Activated naive CD4-positive, alpha-beta T cell treated with Interleukin-2 at 50 U/mL for 16 hours (primary cell): ENCODE measurements around the gene CLEC2B.
"Not testable (repeated sequence)": the region's sequence is repeated elsewhere in the genome, so short reads cannot be mapped to it uniquely, and the experiment has no call there.

Experiments used
- DNase-seq: peaks from one replicate; pipeline ENCODE4 v3.0.0-alpha.2; 2020

Gene CLEC2B

DNA sequence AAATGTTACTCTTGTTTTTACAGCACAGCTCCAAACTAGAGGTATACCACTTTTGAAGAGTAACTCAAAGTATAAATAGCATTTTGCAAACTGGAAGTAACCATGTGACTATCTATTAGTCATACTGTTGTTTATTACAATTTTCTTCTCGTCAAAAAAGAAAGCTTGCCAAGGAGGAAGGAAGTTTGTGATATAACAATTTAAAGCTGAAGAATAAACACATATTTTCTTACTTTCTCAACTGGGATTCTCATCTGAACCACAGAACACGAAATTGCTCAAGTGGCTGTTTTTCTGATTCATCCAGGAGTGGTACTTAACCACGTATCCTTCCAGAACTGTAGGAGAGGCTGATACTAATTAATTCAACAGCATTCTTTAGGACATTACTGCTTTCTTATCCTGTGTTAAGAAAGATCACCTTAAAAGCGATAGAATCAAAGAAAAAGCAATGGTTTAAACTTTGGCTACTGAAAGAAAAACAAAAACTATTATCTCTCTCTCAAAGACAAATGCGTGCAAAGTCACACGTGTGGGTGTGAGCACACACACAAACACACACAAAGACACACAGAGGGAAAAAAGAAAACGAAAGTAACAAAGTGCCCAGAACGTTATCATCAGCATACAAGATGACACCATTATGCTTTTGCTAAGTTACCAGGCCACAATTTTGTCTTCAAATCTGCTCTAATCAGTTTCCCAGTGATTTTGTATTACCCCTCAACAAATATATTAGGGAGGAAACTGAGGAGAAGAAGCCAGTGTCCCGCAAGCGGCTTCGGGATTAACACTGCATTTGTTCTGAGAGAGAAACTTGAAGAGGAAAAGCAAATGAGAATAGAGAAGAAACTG, at the start of gene CLEC2B:
TSS of gene CLEC2B (minus strand) at position 48 of the 855 bp plus-strand sequence.
- peak; percentile 14 for DNase-seq

DNA sequence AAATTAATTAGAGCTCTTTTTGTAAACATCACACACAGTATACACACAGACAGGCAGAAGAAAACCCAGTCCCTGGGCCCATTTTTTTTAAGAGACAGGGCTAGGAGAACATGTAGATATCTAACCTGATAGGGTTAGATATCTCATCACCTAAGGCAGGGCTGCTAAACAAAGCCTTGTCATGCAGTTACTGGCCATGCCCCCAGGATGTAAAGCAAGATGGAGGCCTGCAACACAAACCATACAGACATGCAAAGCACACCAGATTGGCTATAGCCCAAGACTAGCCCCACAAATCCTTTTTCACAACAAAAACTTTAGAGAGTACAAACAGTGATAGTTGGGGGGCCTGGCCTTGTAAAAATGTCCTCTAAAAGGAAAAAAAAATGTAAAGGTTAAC, 42.6 kb upstream of the CLEC2B start:
- DNase-seq = no peak

DNA sequence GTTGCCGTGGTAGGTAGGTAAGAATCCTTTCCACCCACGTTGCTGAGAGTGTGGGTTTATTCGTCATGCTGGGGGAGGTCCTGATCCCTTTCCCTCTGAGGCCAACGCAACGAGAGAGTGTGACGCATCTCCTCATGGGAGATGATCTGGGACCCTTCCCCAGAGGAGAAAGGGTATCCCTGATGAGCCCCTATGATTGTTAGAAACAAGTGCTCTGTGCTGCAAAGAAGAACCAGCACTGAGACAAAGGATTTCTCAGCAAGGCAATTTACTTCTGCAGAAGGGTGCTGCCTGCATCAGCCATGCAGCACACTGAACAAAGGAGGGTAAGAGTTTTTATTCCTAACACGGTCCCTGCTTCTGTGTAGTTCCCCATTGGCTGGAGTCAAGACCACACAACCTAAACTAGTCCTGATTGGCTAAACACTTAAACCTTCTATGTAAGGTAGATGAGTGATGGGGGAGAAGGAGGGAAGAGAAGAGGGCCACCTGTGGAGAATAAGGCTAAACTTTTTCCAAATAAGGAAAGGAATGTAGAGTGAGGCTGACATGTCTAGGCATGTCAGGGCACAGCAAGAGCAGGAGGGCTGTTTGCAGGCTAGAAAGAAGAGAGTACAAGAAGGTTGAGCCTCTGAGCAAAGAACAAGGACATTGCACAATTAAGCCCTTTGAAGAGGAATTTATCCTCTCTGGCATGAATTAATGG, 41.7 kb upstream of the CLEC2B start:
- no peak for DNase-seq

DNA sequence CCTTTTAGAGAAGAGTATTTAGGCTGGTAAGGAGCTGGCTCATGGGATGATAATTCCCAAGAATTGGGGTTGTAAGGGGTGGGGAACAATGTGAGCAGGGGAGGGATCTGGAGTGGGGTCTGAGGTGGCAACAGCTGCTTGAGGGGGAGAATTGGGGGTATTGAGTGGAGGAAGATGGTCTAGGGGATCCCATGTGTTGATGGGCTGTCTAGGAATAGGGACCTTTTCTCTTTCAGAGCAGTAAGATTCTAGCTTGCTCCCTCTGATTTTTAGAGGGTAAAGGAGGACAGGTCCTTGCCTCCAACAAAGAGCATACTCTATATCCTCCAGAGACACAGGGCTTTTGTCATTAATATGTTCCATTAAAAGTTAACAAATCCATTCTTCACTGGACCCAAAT, 40.6 kb upstream of the CLEC2B start:
- DNase-seq = no peak

DNA sequence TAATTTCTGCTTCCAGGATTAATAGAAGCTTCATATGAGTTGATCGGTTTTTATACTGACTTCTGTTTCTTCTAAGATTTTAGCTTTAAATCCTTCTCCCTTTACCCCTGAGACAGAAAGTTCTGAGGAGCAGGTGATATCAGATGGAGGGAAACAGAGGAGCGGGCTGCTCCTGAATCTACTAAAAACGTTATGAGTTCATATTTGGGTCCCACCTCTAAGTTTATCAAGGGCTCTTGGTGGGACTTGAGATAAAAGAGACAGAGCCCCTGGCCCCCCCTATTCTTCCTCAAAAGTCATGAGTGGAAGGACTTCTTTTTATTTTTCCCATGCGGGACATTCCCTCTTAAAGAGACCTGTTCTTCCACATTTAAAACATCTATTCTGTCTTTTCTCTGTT, 39.2 kb upstream of the CLEC2B start:
- DNase-seq = no peak

DNA sequence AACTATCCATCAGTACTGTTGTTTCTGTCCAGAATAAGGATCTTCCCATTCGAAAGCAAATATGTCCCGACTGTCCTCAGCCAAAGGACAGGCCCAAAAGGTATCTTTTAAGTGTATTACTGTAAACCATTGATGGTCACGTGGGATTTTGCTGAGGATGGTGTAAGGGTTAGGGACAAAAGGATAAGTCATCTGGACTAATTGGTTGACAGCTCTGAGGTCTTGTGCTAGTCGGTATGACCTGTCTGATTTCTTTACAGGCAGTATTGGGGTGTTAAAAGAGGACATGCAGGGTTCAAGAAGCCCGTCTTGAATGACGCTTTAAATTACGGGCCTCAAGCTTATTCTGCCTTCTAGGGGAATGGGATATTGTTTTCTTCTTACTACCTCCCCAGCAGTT, 38.6 kb upstream of the CLEC2B start:
- no peak for DNase-seq

DNA sequence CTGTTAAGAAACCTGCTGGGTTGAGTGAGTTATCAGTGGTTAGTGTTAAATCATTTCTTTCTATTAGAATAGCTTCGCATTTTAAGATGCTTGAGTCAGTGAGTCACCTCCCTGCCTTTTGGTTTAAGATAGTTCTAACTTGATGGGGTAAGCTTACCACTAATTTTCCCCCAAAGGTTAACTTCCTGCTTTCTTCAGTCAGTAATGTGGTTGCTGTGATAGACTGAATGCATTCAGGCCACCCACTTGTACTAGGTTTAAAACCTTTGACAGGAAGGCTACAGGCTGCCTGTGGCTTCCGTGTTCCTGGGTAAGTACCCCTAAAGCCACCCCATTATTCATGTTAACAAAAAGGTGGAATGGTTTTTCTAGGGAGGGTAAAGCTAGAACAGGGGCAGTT, 37.7 kb upstream of the CLEC2B start:
- peak; percentile 25 for DNase-seq

DNA sequence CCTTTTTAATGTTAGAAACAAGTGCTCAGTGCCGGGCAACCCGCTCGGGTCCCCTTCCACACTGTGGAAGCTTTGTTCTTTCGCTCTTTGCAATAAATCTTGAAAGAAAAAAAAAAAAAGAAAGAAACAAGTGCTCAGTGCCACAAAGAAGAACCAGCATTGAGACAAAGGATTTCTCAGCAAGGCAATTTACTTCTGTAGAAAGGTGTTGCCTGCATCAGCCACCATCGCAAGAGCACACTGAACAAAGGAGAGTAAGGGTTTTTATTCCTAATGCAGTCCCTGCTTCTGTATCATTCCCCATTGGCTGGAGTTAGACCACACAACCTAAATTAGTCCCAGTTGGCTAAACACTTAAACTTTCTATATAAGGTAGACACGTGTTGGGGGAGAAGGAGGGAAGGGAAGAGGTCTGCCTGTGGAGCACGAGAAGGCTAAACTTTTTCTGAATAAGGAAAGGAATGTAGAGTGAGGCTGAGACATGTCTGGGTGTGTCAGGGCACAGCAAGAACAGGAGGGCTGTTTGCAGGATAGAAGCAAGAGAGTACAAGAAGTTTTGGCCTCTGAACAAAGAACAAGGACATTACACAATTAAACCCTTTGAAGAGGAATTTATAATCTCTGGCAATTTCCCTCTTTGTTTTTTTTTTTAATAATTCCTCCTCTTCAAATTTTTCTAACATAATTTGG, 33.5 kb upstream of the CLEC2B start:
- no peak for DNase-seq

DNA sequence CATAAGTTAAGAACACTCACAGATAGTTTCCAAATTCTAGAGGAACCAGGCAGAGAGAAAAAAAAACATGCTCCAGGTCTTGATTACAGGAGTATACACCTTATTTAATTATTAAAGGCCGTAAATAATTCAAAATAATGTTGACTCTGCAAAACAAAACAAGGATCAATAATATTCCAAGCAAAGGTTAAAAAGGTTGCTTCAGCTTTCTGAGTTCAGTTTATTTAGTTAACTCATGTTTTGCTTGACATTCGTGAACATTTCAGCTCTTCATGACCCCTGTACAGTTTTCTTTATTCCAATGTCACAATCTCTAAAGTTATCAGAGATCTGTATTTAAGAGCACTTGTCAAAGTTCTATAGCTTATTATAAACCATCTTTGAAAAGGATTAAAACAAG, 31.8 kb upstream of the CLEC2B start:
- DNase-seq = no peak

DNA sequence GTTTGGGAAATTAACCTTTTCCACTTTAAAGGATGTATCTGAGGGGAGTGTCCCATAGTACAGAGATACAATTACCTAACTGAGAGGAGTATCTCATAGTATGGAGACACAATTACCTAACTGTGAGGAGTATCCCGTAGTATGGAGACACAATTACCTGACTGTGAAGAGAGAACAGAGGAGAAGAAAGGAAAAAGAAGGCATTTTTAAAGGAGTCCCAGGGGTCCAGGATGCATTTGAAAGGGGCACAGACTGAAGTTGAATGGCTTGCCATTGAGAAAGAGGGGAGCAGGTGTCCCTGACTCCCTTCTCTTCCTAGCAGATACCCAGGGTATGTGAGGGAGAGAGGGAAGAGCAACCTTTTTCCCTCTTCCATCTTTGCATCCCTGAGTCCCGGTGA, 30.1 kb upstream of the CLEC2B start:
- DNase-seq = no peak

DNA sequence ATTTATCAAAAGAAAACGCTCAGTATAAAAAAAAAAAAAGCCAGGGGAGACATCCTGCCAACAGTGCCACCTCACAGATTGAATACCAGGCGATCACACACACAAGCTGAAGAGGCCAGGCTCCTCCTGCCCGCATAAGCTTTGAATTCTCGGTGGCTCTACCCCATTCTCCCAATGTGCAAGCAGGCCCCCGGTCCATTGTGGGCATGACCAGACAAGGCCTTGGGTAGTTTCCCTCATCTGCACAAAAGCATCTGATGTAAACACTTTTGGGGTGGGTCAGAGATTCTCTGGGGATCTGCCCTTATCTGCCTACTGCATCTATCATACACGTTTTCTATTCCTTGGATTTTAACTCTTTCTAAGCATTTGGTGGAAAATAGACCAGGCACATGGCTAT, 28.4 kb upstream of the CLEC2B start:
- DNase-seq = no peak

DNA sequence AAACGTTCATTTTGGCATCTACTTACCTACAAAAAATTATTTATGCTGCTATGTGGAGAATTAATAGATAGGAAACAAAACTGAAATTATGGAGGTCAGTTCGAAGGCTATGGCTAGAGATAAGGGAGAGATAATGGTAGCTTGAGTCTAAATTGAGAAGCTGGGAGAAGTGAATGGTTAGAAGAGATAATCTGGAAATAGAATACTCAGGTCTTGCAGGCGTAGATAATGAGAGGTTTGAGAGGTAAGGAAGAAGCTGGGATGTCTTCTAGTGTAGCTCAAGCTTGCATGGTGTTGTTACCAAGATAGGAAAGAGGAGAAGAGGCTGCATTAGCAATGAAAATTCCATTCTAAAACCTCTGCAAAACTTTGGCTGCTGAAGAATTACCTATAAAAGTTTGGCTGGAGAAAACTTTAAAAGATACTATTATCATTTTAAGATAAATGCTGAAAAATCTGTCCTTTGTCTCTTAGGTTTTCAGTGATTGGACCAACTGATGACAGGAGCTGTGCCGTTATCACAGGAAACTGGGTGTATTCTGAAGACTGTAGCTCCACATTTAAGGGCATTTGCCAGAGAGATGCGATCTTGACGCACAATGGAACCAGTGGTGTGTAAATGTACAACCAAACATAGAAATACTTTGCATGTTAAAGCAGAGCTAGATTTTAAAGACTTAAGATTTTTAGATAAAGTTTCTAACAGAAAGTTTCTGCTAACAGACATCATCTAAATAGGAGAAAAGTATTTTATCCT, 26.2 kb upstream of the CLEC2B start:
- no peak for DNase-seq

DNA sequence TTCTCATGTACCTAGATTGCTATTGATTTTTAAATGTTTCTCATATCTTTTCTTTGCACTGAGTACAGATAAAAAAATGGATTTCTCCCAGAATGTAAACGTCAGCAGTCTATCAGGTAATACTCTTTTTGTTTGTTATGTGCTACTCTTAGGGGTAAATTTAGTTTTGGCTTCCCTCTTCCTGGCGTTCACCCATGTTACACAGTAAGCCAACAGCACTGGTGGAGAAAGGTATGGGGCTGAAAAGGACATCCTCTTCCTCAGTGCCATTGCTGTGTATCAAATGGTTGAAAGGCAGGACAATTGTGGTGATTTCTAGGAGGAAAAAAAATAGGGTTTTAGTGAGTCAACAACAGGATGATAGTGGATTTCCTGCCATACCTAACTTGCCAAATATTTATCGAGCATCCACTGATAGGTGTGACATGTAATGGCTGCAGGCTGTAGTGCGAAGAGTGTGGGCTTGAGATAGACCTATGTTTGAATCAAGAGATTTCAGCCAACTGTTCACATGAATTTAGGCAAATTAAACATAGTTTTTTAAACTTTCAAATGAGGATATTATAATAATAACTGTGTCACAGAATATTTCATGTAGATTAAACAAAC, 19.6 kb upstream of the CLEC2B start:
- DNase-seq = no peak

DNA sequence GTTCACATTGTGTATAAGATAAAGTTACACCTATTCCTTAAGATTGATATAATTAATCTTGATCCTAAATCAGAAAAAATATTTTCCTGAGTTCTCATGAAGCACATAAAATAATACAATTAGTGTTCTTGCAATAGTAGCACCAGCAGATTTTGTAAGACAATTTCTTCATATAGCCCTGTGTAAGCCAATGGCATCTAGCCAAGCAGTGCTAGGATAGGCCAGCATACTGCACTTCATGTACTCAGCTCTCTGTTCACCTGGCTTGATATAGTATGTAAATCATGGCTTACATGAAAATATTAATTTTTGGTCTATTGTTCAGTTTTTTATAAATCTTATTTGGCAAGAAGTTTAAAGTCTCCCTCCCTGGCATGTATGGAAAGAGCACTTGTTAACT, 14.0 kb upstream of the CLEC2B start:
- no peak for DNase-seq

DNA sequence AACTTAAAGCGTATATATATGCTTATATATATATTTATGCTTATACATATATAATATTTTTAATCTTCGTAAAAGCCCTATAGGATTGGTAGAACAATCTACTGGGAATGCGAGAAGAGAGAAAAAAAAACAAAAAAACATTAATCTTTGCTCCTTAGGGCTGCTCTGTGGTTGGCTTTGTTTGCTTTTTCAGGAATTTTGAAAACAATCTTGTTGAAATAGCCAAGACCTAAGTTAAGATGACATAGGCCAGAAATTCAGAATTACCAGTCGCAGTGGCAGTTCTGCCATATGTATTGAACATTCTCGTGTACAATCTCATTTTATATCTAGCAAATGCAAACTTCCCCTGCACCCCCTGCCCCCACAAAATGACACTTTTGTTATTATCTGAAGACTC, 12.8 kb upstream of the CLEC2B start:
- DNase-seq = no peak

DNA sequence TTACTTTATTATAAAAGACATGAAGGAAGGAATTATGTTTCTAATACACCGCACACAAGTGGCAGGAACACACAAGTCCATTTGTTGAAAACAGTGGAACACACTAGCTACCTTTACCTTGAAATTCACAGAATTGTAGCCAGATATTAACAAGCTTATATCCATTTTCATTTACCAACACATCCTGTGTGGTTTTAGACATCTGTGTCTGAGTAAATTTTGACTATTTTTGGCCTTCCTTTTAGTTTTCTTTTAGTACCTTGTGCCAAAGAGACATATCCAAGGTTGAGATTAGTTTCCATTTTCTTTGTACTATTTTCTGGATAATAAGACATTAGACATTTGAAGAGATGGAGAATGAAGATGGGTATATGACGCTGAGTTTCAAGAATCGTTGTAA, 12.1 kb upstream of the CLEC2B start, which contains the start of gene KLRF2:
TSS of gene KLRF2 (plus strand) at position 244 of the 400 bp plus-strand sequence. CDS start at position 351, 107 bp downstream.
- DNase-seq = no peak

DNA sequence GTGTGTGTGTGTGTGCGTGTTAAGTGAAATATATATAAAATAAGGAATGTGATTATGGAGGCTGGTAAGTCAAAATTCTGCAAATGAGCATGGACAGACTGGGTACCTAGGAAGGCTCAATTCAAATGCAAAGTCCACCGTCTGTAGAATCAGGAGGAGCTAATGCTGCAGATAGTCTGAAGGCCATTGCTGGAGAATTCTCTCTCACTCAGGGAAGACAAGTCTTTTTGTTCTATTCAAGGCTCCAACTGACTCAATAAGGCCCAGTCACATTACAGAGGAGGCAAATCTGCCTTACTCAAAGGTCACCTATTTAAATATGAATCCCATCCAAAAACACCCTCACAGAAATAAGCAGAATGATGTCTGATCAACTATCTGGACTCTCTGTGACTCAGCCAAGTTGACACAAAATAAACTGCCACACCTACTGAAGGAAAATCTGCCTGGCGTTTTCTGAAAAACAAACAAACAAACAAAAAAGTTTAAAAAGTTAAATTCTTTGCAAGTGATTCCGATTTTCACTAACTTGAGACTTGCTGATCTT, 11.5 kb upstream of the CLEC2B start:
- no peak for DNase-seq

DNA sequence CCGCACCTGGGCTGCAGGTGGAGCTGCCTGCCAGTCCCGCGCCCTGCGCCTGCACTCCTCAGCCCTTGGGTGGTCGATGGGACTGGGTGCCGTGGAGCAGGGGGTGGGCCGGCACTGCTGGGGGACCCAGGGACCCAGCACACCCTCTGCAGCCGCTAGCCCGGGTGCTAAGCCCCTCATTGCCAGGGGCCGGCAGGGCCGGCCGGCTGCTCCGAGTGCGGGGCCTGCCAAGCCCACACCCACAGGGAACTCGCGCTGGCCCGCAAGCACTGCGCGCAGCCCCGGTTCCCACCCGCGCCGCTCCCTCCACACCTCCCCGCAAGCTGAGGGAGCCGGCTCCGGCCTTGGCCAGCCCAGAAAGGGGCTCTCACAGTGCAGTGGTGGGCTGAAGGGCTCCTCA, 7.0 kb upstream of the CLEC2B start:
- DNase-seq = not testable (repeated sequence)

DNA sequence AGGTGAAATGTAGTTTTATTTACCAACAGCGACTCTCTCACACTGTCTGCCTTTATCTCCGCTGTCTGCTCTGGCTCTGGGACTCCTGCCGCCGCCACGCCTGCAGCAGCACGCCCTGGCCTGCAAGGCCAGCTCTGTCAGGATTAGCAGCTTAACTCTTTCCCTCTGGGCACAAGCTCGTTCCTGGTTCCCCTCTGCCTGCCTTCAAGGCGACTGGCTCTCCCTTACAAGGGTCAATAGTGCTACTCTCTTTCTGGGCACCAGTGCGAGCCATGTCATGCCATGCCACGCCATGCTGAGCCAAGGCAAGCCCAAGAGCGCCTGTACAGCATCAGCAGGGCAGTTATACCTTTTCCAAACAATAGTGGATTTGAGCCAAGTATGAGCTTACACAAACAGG, 3.6 kb upstream of the CLEC2B start:
- no peak for DNase-seq

DNA sequence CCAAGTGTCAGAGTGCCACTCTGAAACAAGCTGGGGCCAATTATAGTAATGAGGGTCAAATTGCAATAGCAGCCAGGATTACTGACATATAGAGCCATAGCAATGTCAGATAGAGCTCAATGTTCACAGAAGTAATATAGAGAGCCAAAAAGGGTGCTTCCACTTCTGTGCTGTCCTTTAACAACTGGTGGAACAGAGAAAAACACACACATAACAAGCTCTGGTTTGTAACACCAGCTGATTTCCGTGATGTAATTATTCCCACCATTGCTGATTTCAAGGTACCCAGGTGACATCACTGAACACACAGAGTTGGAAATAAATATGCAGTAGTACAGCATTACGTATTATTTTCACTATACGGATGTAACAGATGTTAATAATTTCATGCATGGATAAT, 3.0 kb upstream of the CLEC2B start:
- DNase-seq = no peak

DNA sequence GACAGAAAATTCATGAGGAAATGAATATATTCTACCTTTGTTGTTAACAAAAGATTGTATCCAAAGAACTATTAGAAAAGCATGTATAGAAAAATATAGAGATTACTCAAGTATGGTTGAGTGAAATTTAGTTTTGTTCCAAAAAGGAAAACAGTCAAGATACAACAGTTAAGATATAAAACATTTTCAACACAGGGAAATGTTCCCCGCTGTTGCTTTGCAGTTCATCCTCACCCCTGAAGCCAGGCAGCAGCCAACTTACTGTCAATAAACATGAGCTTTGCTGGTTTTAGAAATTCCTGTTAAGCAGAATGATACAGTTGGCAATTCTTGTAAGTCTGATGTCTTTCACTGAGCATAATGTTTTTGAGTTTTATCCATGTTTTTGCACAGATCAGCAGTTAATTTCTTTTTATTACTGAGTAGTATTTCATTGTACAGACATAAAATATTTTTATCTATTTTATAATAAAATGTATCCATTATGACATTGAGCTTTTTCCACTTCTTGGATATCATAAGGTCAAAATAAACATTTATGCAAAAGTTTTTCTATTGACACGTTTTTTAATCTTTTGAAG, 1.2 kb upstream of the CLEC2B start:
- DNase-seq = no peak

DNA sequence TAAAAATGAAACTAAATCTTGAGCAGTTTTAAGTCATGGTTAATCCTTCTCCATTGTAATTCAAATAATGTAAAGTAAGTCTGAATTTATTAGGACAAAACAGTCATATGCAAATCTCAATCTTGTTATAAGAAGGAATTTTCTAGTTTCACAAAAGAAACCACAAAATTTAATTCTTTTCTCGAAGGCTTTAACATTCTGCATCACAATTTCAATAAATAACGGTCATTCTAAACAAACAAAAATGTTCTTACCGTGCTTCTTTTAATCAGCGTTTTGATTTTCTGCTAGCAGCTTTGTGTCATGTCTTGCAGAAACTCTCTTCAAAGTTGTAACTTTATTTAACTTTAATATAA, 225 bp downstream of the CLEC2B start:
- DNase-seq = no peak
